NCI-H2196 treated with DMSO at 0.1 percent for 48 hours (cell line): ENCODE results near the gene POU2F3.

ENCODE experiments used
- DNase-seq: peaks from one replicate; lab custom pipeline; 2025; ENCODE audit not compliant: unreplicated experiment; lab: John Stamatoyannopoulos, UW

The POU2F3 gene

GRCh38 chr11:120226242-120226641, 13.7 kb upstream of the POU2F3 start:
- no peak for DNase-seq

GRCh38 chr11:120226714-120227113, 13.2 kb upstream of the POU2F3 start:
- no peak for DNase-seq

GRCh38 chr11:120227228-120227852, 12.6 kb upstream of the POU2F3 start:
- DNase-seq, result no peak

- DNase-seq, result no peak
Observed at GRCh38 chr11:120228794-120229384, 11.1 kb upstream of the POU2F3 start.

GRCh38 chr11:120229451-120230424, 10.2 kb upstream of the POU2F3 start:
- DNase-seq, result no peak

GRCh38 chr11:120230433-120231071, 9.4 kb upstream of the POU2F3 start:
- DNase-seq, result no peak

GRCh38 chr11:120231963-120232362, 8.0 kb upstream of the POU2F3 start:
- no peak for DNase-seq

- no peak for DNase-seq
Observed at GRCh38 chr11:120233207-120233803, 6.6 kb upstream of the POU2F3 start.

- peak; percentile 25 for DNase-seq
Observed at GRCh38 chr11:120235024-120235628, 4.8 kb upstream of the POU2F3 start.

- no peak for DNase-seq
Observed at GRCh38 chr11:120236169-120237107, 3.5 kb upstream of the POU2F3 start.

- DNase-seq, result no peak
Observed at GRCh38 chr11:120238968-120239620, 846 bp upstream of the POU2F3 start.

- no peak for DNase-seq
Observed at GRCh38 chr11:120240866-120241265, 926 bp downstream of the POU2F3 start.

- DNase-seq, result no peak
Observed at GRCh38 chr11:120241277-120241676, 1.3 kb downstream of the POU2F3 start.

- DNase-seq, result no peak
Observed at GRCh38 chr11:120243221-120243620, 3.3 kb downstream of the POU2F3 start.

- no peak for DNase-seq
Observed at GRCh38 chr11:120244476-120245365, 4.8 kb downstream of the POU2F3 start.

GRCh38 chr11:120245434-120245833, 5.5 kb downstream of the POU2F3 start:
- no peak for DNase-seq

GRCh38 chr11:120248551-120249278, 8.8 kb downstream of the POU2F3 start:
- DNase-seq, result no peak
